GM23338 (cell line): ENCODE measurements around the gene MOK.

ENCODE experiments used
- CREB1 ChIP-seq: fragments of 250-450 bp; sonication (Bioruptor Pico); IDR thresholded peaks from 2 replicates; pipeline ENCODE4 v1.5.0; 2020; ENCODE audit warnings: low read depth, mild to moderate bottlenecking, moderate library complexity
- CTCF ChIP-seq, 2 experiments: fragments of 200-600 bp in 1 of 2; sonication (generic) in 1 of 2; conservative IDR thresholded peaks; 2 replicates each; pipeline versions ENCODE4 v1.5.1 to v1.6.1; 2016 to 2017; ENCODE audit warnings: antibody characterized with exemption in 2 of 2, low read depth in 2 of 2, mild to moderate bottlenecking in 2 of 2, moderate library complexity in 1 of 2
- EZH2 ChIP-seq: fragments of 200-600 bp; sonication (generic); IDR thresholded peaks from one replicate; pipeline ENCODE4 v1.8.0; 2017; ENCODE audit warnings: antibody characterized with exemption, mild to moderate bottlenecking, low read depth; ENCODE audit not compliant: unreplicated experiment
- EZH2phosphoT487 ChIP-seq: fragments of 200-600 bp; sonication (generic); IDR thresholded peaks from one replicate; pipeline ENCODE4 v1.8.1; 2018; ENCODE audit warnings: antibody characterized with exemption; ENCODE audit not compliant: unreplicated experiment
- JUNB ChIP-seq: IDR thresholded peaks from one replicate; pipeline ENCODE4 v1.6.1; 2016; ENCODE audit warnings: antibody characterized with exemption; ENCODE audit not compliant: unreplicated experiment
- NANOG ChIP-seq: IDR thresholded peaks from 2 replicates; pipeline ENCODE4 v1.6.1; 2016; ENCODE audit warnings: antibody characterized with exemption, borderline replicate concordance
- POLR2AphosphoS5 ChIP-seq: IDR thresholded peaks from 2 replicates; pipeline ENCODE4 v1.6.1; 2016; ENCODE audit warnings: antibody characterized with exemption, low read depth
- STAT1 ChIP-seq: IDR thresholded peaks from one replicate; pipeline ENCODE4 v1.6.1; 2016; ENCODE audit warnings: antibody characterized with exemption; ENCODE audit not compliant: unreplicated experiment
- ZNF114 ChIP-seq: fragments of 250-450 bp; sonication (Bioruptor Pico); IDR thresholded peaks from 2 replicates; pipeline ENCODE4 v1.5.0; 2020; ENCODE audit warnings: mild to moderate bottlenecking, moderate library complexity
- ZNF331 ChIP-seq: fragments of 250-450 bp; sonication (Bioruptor Pico); IDR thresholded peaks from 2 replicates; pipeline ENCODE4 v1.5.0; 2020; ENCODE audit warnings: low read depth, mild to moderate bottlenecking, moderate library complexity
- ZNF462 ChIP-seq: fragments of 250-450 bp; sonication (Bioruptor Pico); IDR thresholded peaks from 2 replicates; pipeline ENCODE4 v1.5.0; 2020; ENCODE audit warnings: mild to moderate bottlenecking, moderate library complexity
- TF ChIP-seq, protein P1 (sequence below): IDR thresholded peaks from one replicate; pipeline ENCODE4 v1.6.1; 2018; ENCODE audit warnings: antibody characterized with exemption; ENCODE audit not compliant: unreplicated experiment

DNA sequence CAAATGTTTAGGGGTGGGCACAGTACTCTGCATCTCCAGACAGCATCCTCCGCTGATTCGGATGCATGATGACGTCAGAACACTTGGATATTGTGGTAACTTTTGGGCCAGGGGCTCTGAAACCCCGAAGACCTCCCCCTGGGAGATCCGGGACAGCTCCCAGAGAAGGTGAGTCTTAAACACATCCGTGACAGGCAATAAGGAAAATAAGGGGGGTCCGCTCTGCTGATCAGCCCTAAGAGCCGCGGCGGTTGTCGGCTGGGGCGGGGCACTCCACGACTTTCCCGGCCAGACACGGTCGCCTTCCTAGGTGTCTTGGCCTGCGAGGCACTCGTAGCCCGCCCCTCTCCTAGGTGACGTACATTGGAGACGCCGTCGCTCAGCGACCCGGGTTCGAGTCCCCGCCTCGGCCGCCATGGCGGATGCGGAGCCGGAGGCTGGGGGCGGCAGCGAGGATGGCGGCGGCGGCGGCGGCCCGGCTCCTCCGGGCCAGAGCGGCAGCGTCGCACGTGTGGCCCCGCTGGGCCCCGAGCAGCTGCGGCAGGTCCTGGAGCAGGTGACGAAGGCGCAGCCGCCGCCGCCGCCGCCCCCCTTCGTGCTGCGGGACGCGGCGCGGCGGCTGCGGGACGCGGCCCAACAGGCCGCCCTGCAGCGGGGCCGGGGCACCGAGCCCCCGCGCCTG is 14.5 kb upstream of the MOK start, which contains the start of gene ZNF839:
- TF ChIP-seq POLR2AphosphoS5 (peak; percentile 64), CTCF (conservative IDR thresholded peaks at IDR 0.05; ENCODE audit: low read depth in 2 of 2) (no peak), EZH2phosphoT487 (no peak), STAT1 (no peak), EZH2 (no peak), JUNB (no peak), CREB1 (CRISPR knock-in tag) (peak; percentile 96), NANOG (no peak), ZNF331 (CRISPR knock-in tag) (no peak), ZNF114 (CRISPR knock-in tag) (no peak), ZNF462 (CRISPR knock-in tag) (no peak)
- TF ChIP-seq, protein P1, sequence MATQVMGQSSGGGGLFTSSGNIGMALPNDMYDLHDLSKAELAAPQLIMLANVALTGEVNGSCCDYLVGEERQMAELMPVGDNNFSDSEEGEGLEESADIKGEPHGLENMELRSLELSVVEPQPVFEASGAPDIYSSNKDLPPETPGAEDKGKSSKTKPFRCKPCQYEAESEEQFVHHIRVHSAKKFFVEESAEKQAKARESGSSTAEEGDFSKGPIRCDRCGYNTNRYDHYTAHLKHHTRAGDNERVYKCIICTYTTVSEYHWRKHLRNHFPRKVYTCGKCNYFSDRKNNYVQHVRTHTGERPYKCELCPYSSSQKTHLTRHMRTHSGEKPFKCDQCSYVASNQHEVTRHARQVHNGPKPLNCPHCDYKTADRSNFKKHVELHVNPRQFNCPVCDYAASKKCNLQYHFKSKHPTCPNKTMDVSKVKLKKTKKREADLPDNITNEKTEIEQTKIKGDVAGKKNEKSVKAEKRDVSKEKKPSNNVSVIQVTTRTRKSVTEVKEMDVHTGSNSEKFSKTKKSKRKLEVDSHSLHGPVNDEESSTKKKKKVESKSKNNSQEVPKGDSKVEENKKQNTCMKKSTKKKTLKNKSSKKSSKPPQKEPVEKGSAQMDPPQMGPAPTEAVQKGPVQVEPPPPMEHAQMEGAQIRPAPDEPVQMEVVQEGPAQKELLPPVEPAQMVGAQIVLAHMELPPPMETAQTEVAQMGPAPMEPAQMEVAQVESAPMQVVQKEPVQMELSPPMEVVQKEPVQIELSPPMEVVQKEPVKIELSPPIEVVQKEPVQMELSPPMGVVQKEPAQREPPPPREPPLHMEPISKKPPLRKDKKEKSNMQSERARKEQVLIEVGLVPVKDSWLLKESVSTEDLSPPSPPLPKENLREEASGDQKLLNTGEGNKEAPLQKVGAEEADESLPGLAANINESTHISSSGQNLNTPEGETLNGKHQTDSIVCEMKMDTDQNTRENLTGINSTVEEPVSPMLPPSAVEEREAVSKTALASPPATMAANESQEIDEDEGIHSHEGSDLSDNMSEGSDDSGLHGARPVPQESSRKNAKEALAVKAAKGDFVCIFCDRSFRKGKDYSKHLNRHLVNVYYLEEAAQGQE, result no peak
